Pancreas (tissue), 10 donors: ENCODE measurements around the gene ECE2. TPM values are rescaled to one million over a fixed set of nuclear protein-coding genes. Genes with fewer than 3 reads are reported as not detected.

ENCODE experiments used
- ATAC-seq, 4 donors: fragments of 200-7000 bp; cut with Tn5 transposase; one replicate each; pipeline versions ENCODE4 v1.8.0 to v1.9.1; 2020; ENCODE audit warnings: mild to moderate bottlenecking in 4 of 4, moderate library complexity in 4 of 4
- DNase-seq, 6 donors: peaks; one replicate each; pipeline ENCODE4 v3.0.0-alpha.2; 2020
- FAIRE-seq: peaks from 2 replicates; lab custom pipeline; 2012; peaks lifted over from hg19 to GRCh38; lab: Jason Lieb, UNC
- H3K27ac ChIP-seq, 4 donors: fragments of 200-600 bp; sonication (generic); 1 replicate in 3 of 4; 2 replicates in 1 of 4; pipeline versions ENCODE4 v1.5.0 to v1.8.0; 2020
- H3K27me3 ChIP-seq, 4 donors: fragments of 200-600 bp; one replicate each; pipeline ENCODE4 v1.8.0; 2021
- H3K36me3 ChIP-seq, 3 donors: fragments of 200-600 bp; sonication (generic) in 1 of 3; one replicate each; pipeline versions ENCODE4 v1.5.0 to v1.8.0; 2020 to 2021
- H3K4me1 ChIP-seq, 3 donors: fragments of 200-600 bp; one replicate each; pipeline ENCODE4 v1.8.0; 2021
- H3K4me3 ChIP-seq, 4 donors: fragments of 200-600 bp; sonication (generic) in 2 of 4; one replicate each; pipeline versions ENCODE4 v1.5.0 to v1.8.0; 2020 to 2021
- H3K9me3 ChIP-seq, 4 donors: fragments of 200-600 bp; one replicate each; pipeline ENCODE4 v1.8.0; 2021
- WGBS, 2 donors: extraction: QIAGEN DNeasy Blood & Tissue Kit; methylation state at CpG; one replicate each; pipeline ENCODE4 v1.1.7; 2013; 5-methylcytosine and 5-hydroxymethylcytosine counted together
- intact Hi-C, 3 donors: fragments of 100-400 bp; cut with DNase I; formaldehyde crosslinking; loops; one replicate each; pipeline versions ENCODE4 v1.11.1 to v1.14.2; 2022
- polyA plus RNA-seq, 2 donors: library from polyadenylated mRNA; stranded (reverse); fragments of 200-250 nt; gene quantifications; one replicate each; pipeline ENCODE4 v1.2.3, GENCODE V29; 2013
- total RNA-seq, 6 donors: library from RNA; stranded (reverse); fragmentation: NEBNext Ultra II Directional in 4 of 6; extraction: Animal tissue kit (Norgen Biotek cat#: 25700) in 4 of 6; gene quantifications; one replicate each; pipeline versions ENCODE4 v1.2.1 to v1.2.4, GENCODE V29; 2021 to 2023
- TF ChIP-seq, protein P1 (sequence below), 4 donors: fragments of 200-600 bp; sonication (generic) in 3 of 4; IDR thresholded peaks; one replicate each; pipeline versions ENCODE4 v1.5.0 to v1.8.0; 2021; ENCODE audit warnings: antibody characterized with exemption in 4 of 4
- donor health status: healthy with polysubstance abuse.
- donor health status: DM: no; HTN: no; CAD: no; lungs with moderate emphysema.
- donor health status: DM: no; HTN: no; CAD: no.
- donor health status: control.
- donor health status: control.
- donor health status: Bipolar disorder and iron deficiency.
- donor health status: DM: yes; HTN: yes; CAD: no.
- donor health status: DM: no; HTN: no; CAD: no.
- donor health status: DM: no; HTN: no; CAD: no.
- donor health status: DM: yes; HTN: yes; CAD: no.

ECE2 gene
- total and polyA plus RNA-seq, 8 donors: 6.3 to 25.4 (median 8.8) TPM

GRCh38 chr3:184239708-184240107 lies 36.1 kb upstream of the ECE2 start:
- H3K36me3 ChIP-seq: peaks cover 0 to 15% (median 12%) of the 10 kb centered on the region in 3 donors
- H3K9me3 ChIP-seq: no peaks in the 10 kb centered on the region
- 81% methylated on average over 7 of the region's 7 CpGs for WGBS, 2 donors
- no peak overlapping the region for H3K4me3 ChIP-seq
- H3K27me3 ChIP-seq: no peaks in the 10 kb centered on the region
- no peak for ATAC-seq
- no peak overlapping the region for H3K27ac ChIP-seq
- H3K4me1 ChIP-seq: peaks cover 0 to 8% (median 0%) of the 10 kb centered on the region in 3 donors
- TF ChIP-seq, protein P1, sequence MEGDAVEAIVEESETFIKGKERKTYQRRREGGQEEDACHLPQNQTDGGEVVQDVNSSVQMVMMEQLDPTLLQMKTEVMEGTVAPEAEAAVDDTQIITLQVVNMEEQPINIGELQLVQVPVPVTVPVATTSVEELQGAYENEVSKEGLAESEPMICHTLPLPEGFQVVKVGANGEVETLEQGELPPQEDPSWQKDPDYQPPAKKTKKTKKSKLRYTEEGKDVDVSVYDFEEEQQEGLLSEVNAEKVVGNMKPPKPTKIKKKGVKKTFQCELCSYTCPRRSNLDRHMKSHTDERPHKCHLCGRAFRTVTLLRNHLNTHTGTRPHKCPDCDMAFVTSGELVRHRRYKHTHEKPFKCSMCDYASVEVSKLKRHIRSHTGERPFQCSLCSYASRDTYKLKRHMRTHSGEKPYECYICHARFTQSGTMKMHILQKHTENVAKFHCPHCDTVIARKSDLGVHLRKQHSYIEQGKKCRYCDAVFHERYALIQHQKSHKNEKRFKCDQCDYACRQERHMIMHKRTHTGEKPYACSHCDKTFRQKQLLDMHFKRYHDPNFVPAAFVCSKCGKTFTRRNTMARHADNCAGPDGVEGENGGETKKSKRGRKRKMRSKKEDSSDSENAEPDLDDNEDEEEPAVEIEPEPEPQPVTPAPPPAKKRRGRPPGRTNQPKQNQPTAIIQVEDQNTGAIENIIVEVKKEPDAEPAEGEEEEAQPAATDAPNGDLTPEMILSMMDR (IDR thresholded peaks at IDR 0.05): no peak
- DNase-seq: no peak
- FAIRE-seq: no peak
- intact Hi-C loops: loop anchor here in 2 of 3 donors (10.0 kb wide), 3 partner anchors 45 to 345 kb away; no protein-coding TSS in a partner anchor

DNA sequence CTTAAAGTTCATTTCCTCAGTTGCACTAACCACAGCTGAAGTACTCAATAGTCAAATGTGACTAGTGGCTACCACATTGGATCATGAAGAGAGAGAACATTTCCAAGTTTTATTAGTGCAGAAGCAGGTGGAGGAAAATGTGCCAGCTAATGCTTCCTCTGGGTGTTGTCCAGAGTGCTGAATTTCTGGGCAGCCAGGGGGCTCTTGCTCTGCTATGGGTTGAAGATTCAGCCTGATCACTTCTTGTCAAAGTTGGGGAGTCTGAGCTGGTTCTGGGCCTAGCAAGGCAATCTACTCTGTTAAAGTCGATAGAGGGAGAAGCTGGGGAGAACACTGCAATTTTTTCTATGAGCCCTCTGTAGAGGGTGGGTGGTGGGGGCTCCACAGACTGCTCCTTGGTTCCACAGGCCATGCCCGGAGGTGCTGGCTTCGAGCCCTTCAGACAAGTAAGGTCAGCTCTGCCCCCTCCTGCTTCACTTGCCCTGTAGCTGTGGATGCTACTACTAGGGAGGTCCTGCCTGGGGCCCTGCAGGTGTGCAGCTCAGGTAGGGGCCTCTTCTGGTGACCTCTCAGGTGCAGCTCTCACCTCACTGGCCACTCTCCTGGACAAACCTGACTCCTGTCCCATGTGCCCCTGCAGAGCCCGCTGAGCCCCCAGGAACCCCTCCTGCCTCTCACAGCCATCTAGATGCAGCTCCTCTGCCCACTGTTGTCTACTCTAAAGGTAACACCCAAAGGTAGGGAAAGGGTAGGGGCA lies 35.3 kb upstream of the ECE2 start:
- DNase-seq (no peak), ATAC-seq (no peak), FAIRE-seq (no peak)
- Histone ChIP-seq H3K4me3 (no peak overlapping the region), H3K27me3 (no peaks in the 10 kb centered on the region), H3K4me1 (peaks cover 0 to 8% (median 0%) of the 10 kb centered on the region in 3 donors), H3K27ac (no peak overlapping the region), H3K36me3 (peaks cover 0 to 24% (median 12%) of the 10 kb centered on the region in 3 donors), H3K9me3 (no peaks in the 10 kb centered on the region)
- TF ChIP-seq, protein P1 (IDR thresholded peaks at IDR 0.05): no peak
- WGBS, 2 donors: 70 to 79% methylated on average over 4 of the region's 4 CpGs
- intact Hi-C loops: loop anchor here in 1 of 3 donors (10.0 kb wide), 2 partner anchors 46 to 346 kb away; no protein-coding TSS in a partner anchor

GRCh38 chr3:184241141-184241446 lies 34.7 kb upstream of the ECE2 start:
- Histone ChIP-seq H3K9me3 (no peaks in the 10 kb centered on the region), H3K36me3 (peaks cover 0 to 24% (median 12%) of the 10 kb centered on the region in 3 donors), H3K4me1 (peaks cover 0 to 8% (median 0%) of the 10 kb centered on the region in 3 donors), H3K27me3 (no peaks in the 10 kb centered on the region), H3K4me3 (peak overlapping the region in 2 of 4 donors; percentile 37 to 40), H3K27ac (peak overlapping the region in 1 of 4 donors; percentile 26)
- TF ChIP-seq, protein P1 (IDR thresholded peaks at IDR 0.05): no peak
- no peak for ATAC-seq
- 28 to 34% methylated on average over 17 of the region's 17 CpGs for WGBS, 2 donors
- DNase-seq: no peak
- no peak for FAIRE-seq
- intact Hi-C loops: loop anchor here in 1 of 3 donors (10.0 kb wide), 2 partner anchors 46 to 346 kb away; no protein-coding TSS in a partner anchor

- H3K27ac ChIP-seq: peak overlapping the region in 1 of 4 donors; percentile 26
- intact Hi-C loops: loop anchor here in 1 of 3 donors (10.0 kb wide), 2 partner anchors 47 to 347 kb away; no protein-coding TSS in a partner anchor
- 5 to 9% methylated on average over 44 to 46 of the region's 46 CpGs for WGBS, 2 donors
Observed at GRCh38 chr3:184241447-184242296, 34.1 kb upstream of the ECE2 start.

More at GRCh38 chr3:184241447-184242296, 34.1 kb upstream of the ECE2 start:
- FAIRE-seq: no peak
- Histone ChIP-seq H3K27me3 (no peaks in the 10 kb centered on the region), H3K36me3 (peaks cover 0 to 24% (median 12%) of the 10 kb centered on the region in 3 donors), H3K4me1 (peaks cover 0 to 8% (median 0%) of the 10 kb centered on the region in 3 donors), H3K9me3 (no peaks in the 10 kb centered on the region), H3K4me3 (peak overlapping the region in 3 of 4 donors; percentile 10 to 40 (median 37))
- peak; percentile 80 to 95 (median 86) for DNase-seq
- peak; percentile 89 to 97 (median 95) for ATAC-seq
- TF ChIP-seq, protein P1 (IDR thresholded peaks at IDR 0.05): peak; percentile 53 to 61 (median 59)
